ENCODE results near the gene DNAH6.

Gene DNAH6

GRCh38 chr2:84816426-84817026 is 300.2 kb downstream of the DNAH6 start:
- H4K8ac ChIP-seq (ENCODE audit: low read depth, low read length) = no peak overlapping the region
- H2BK5ac ChIP-seq (ENCODE audit: low read depth, low read length, poor library complexity) = no peak overlapping the region
- H2AK5ac ChIP-seq (ENCODE audit: low read length) = no peak overlapping the region
- no peaks in the 10 kb centered on the region for H3K9me3 ChIP-seq (ENCODE audit: insufficient read depth, low read depth, low read length)
- no peak overlapping the region for H3K4me2 ChIP-seq (ENCODE audit: low read length)
- no peak overlapping the region for H2BK120ac ChIP-seq (ENCODE audit: insufficient read depth, low read length, poor library complexity)
- H2AFZ ChIP-seq (ENCODE audit: insufficient read depth, low read length, poor library complexity) = no peak overlapping the region
- WGBS (ENCODE audit: extremely low coverage, insufficient coverage, insufficient read length) = no CpG with 5 or more reads among the region's 6 CpGs
- H3K14ac ChIP-seq (ENCODE audit: low read length) = no peak overlapping the region
- no peak overlapping the region for H3K9ac ChIP-seq (ENCODE audit: low read length)
- no peak for DNase-seq
- H3K4me1 ChIP-seq (ENCODE audit: control insufficient read depth in 1 of 2, insufficient read depth in 2 of 2, low read length in 2 of 2) = no peaks in the 10 kb centered on the region
- H3K4ac ChIP-seq (ENCODE audit: low read depth, low read length) = no peak overlapping the region
- no peaks in the 10 kb centered on the region for H3K27me3 ChIP-seq (ENCODE audit: insufficient read depth, low read length)
- H3K23ac ChIP-seq (ENCODE audit: low read length) = no peak overlapping the region
- no peaks in the 10 kb centered on the region for H3K79me2 ChIP-seq (ENCODE audit: control insufficient read depth, insufficient read depth, low read length, poor library complexity)
- H4K12ac ChIP-seq (ENCODE audit: low read depth, low read length) = no peak overlapping the region
- no peaks in the 10 kb centered on the region for H3K79me1 ChIP-seq (ENCODE audit: low read length)
- H2BK12ac ChIP-seq (ENCODE audit: low read length) = no peak overlapping the region
- H3K4me3 ChIP-seq (ENCODE audit: low read depth, low read length) = no peak overlapping the region
- H3K27ac ChIP-seq (ENCODE audit: low read depth, low read length) = no peak overlapping the region
- no peak overlapping the region for H3K18ac ChIP-seq (ENCODE audit: low read length)
- H3K36me3 ChIP-seq (ENCODE audit: control insufficient read depth in 1 of 2, insufficient read depth in 2 of 2, low read length in 2 of 2) = no peaks in the 10 kb centered on the region
- no peak overlapping the region for H4K91ac ChIP-seq (ENCODE audit: low read depth, low read length)

GRCh38 chr2:84817239-84817655 is 300.9 kb downstream of the DNAH6 start:
- no peak overlapping the region for H3K14ac ChIP-seq (ENCODE audit: low read length)
- no peaks in the 10 kb centered on the region for H3K79me1 ChIP-seq (ENCODE audit: low read length)
- DNase-seq = no peak
- H3K27ac ChIP-seq (ENCODE audit: low read depth, low read length) = no peak overlapping the region
- no peaks in the 10 kb centered on the region for H3K27me3 ChIP-seq (ENCODE audit: insufficient read depth, low read length)
- H3K4ac ChIP-seq (ENCODE audit: low read depth, low read length) = no peak overlapping the region
- H3K18ac ChIP-seq (ENCODE audit: low read length) = no peak overlapping the region
- no peak overlapping the region for H4K8ac ChIP-seq (ENCODE audit: low read depth, low read length)
- H2BK5ac ChIP-seq (ENCODE audit: low read depth, low read length, poor library complexity) = no peak overlapping the region
- no peak overlapping the region for H3K4me2 ChIP-seq (ENCODE audit: low read length)
- H3K23ac ChIP-seq (ENCODE audit: low read length) = no peak overlapping the region
- WGBS (ENCODE audit: extremely low coverage, insufficient coverage, insufficient read length) = no CpG with 5 or more reads among the region's 2 CpGs
- H3K36me3 ChIP-seq (ENCODE audit: control insufficient read depth in 1 of 2, insufficient read depth in 2 of 2, low read length in 2 of 2) = no peaks in the 10 kb centered on the region
- no peaks in the 10 kb centered on the region for H3K4me1 ChIP-seq (ENCODE audit: control insufficient read depth in 1 of 2, insufficient read depth in 2 of 2, low read length in 2 of 2)
- H3K79me2 ChIP-seq (ENCODE audit: control insufficient read depth, insufficient read depth, low read length, poor library complexity) = no peaks in the 10 kb centered on the region
- H4K12ac ChIP-seq (ENCODE audit: low read depth, low read length) = no peak overlapping the region
- H2BK12ac ChIP-seq (ENCODE audit: low read length) = no peak overlapping the region
- no peak overlapping the region for H4K91ac ChIP-seq (ENCODE audit: low read depth, low read length)
- no peak overlapping the region for H3K4me3 ChIP-seq (ENCODE audit: low read depth, low read length)
- no peak overlapping the region for H3K9ac ChIP-seq (ENCODE audit: low read length)
- H3K9me3 ChIP-seq (ENCODE audit: insufficient read depth, low read depth, low read length) = no peaks in the 10 kb centered on the region
- no peak overlapping the region for H2AK5ac ChIP-seq (ENCODE audit: low read length)
- no peak overlapping the region for H2AFZ ChIP-seq (ENCODE audit: insufficient read depth, low read length, poor library complexity)
- H2BK120ac ChIP-seq (ENCODE audit: insufficient read depth, low read length, poor library complexity) = no peak overlapping the region

DNA sequence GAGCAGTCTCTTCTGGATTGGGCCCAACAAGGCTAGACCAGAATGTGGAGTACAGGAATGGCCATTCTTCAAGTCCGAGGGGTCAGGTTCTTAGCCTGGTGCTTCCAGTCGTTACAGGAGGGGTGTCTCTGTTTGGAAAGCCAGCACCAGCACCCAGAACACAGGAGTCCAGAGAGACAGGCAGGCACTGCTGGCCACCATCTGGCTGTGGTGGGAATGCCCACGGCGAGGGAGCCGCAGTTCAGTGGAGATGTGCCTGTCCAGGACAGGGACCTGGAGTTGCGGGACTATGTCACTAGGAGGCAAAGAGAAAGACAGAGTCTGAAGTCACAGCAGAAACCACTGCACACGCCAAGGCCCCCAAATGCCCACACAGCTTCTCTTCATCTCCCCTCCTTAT is 305.5 kb downstream of the DNAH6 start:
- no peak overlapping the region for H4K12ac ChIP-seq (ENCODE audit: low read depth, low read length)
- no peak overlapping the region for H4K8ac ChIP-seq (ENCODE audit: low read depth, low read length)
- H3K27me3 ChIP-seq (ENCODE audit: insufficient read depth, low read length) = no peaks in the 10 kb centered on the region
- H3K18ac ChIP-seq (ENCODE audit: low read length) = no peak overlapping the region
- H3K27ac ChIP-seq (ENCODE audit: low read depth, low read length) = no peak overlapping the region
- H3K23ac ChIP-seq (ENCODE audit: low read length) = no peak overlapping the region
- H3K9me3 ChIP-seq (ENCODE audit: insufficient read depth, low read depth, low read length) = no peaks in the 10 kb centered on the region
- H3K79me2 ChIP-seq (ENCODE audit: control insufficient read depth, insufficient read depth, low read length, poor library complexity) = no peaks in the 10 kb centered on the region
- no peaks in the 10 kb centered on the region for H3K36me3 ChIP-seq (ENCODE audit: control insufficient read depth in 1 of 2, insufficient read depth in 2 of 2, low read length in 2 of 2)
- no CpG with 5 or more reads among the region's 7 CpGs for WGBS (ENCODE audit: extremely low coverage, insufficient coverage, insufficient read length)
- no peak overlapping the region for H3K4ac ChIP-seq (ENCODE audit: low read depth, low read length)
- no peak overlapping the region for H2BK12ac ChIP-seq (ENCODE audit: low read length)
- no peak for DNase-seq
- no peak overlapping the region for H2AK5ac ChIP-seq (ENCODE audit: low read length)
- no peak overlapping the region for H3K14ac ChIP-seq (ENCODE audit: low read length)
- no peak overlapping the region for H2AFZ ChIP-seq (ENCODE audit: insufficient read depth, low read length, poor library complexity)
- H3K4me1 ChIP-seq (ENCODE audit: control insufficient read depth in 1 of 2, insufficient read depth in 2 of 2, low read length in 2 of 2) = no peaks in the 10 kb centered on the region
- H3K79me1 ChIP-seq (ENCODE audit: low read length) = no peaks in the 10 kb centered on the region
- H3K4me2 ChIP-seq (ENCODE audit: low read length) = no peak overlapping the region
- H4K91ac ChIP-seq (ENCODE audit: low read depth, low read length) = no peak overlapping the region
- H2BK120ac ChIP-seq (ENCODE audit: insufficient read depth, low read length, poor library complexity) = no peak overlapping the region
- H3K9ac ChIP-seq (ENCODE audit: low read length) = no peak overlapping the region
- H2BK5ac ChIP-seq (ENCODE audit: low read depth, low read length, poor library complexity) = no peak overlapping the region
- H3K4me3 ChIP-seq (ENCODE audit: low read depth, low read length) = no peak overlapping the region

DNA sequence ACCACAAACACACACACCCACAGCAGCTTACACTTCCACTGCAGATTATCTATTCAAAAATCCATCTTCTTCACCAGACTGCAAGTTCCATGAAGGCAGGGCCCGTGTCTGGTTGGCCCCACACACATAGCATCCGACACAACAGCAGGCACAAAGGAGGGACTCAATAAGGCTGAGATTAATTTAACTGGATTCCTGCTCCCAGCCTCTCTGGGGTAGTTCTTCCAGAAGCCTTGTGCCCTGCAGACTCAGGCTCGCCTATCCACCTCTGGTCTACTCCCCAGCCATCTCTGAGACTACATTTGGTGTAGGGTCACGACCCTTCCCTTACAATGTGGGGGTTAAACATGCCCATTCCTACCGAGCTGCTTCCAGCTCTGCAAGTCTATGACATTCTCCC is 306.9 kb downstream of the DNAH6 start:
- Histone ChIP-seq H3K18ac (ENCODE audit: low read length) (no peak overlapping the region), H3K36me3 (ENCODE audit: control insufficient read depth in 1 of 2, insufficient read depth in 2 of 2, low read length in 2 of 2) (no peaks in the 10 kb centered on the region), H3K4me1 (ENCODE audit: control insufficient read depth in 1 of 2, insufficient read depth in 2 of 2, low read length in 2 of 2) (no peaks in the 10 kb centered on the region), H4K8ac (ENCODE audit: low read depth, low read length) (no peak overlapping the region), H3K27me3 (ENCODE audit: insufficient read depth, low read length) (no peaks in the 10 kb centered on the region), H3K23ac (ENCODE audit: low read length) (no peak overlapping the region), H4K91ac (ENCODE audit: low read depth, low read length) (no peak overlapping the region), H3K4ac (ENCODE audit: low read depth, low read length) (no peak overlapping the region), H3K4me3 (ENCODE audit: low read depth, low read length) (no peak overlapping the region), H4K12ac (ENCODE audit: low read depth, low read length) (no peak overlapping the region), H2BK120ac (ENCODE audit: insufficient read depth, low read length, poor library complexity) (no peak overlapping the region), H3K14ac (ENCODE audit: low read length) (no peak overlapping the region), H2BK5ac (ENCODE audit: low read depth, low read length, poor library complexity) (no peak overlapping the region), H3K79me1 (ENCODE audit: low read length) (no peaks in the 10 kb centered on the region), H2AFZ (ENCODE audit: insufficient read depth, low read length, poor library complexity) (no peak overlapping the region), H3K79me2 (ENCODE audit: control insufficient read depth, insufficient read depth, low read length, poor library complexity) (no peaks in the 10 kb centered on the region), H3K27ac (ENCODE audit: low read depth, low read length) (no peak overlapping the region), H3K9ac (ENCODE audit: low read length) (no peak overlapping the region), H2BK12ac (ENCODE audit: low read length) (no peak overlapping the region), H3K9me3 (ENCODE audit: insufficient read depth, low read depth, low read length) (no peaks in the 10 kb centered on the region), H2AK5ac (ENCODE audit: low read length) (no peak overlapping the region), H3K4me2 (ENCODE audit: low read length) (no peak overlapping the region)
- no peak for DNase-seq
- no CpG with 5 or more reads among the region's 5 CpGs for WGBS (ENCODE audit: extremely low coverage, insufficient coverage, insufficient read length)

All from trophoblast cell (in vitro differentiated cells and primary cell).